Stimulated activated CD8-positive, alpha-beta memory T cell treated with anti-CD3 and anti-CD28 coated beads, Interleukin-4, amount 100 ng/mL, for 24 hours (primary cell): Measurements from ENCODE around the gene DGKH.
"Not testable (repeated sequence)": the region's sequence is repeated elsewhere in the genome, so short reads cannot be mapped to it uniquely, and the experiment has no call there.

Source experiments
- DNase-seq: peaks from one replicate; pipeline ENCODE4 v3.0.0-alpha.2; 2020; ENCODE audit warnings: low read depth

DGKH gene

DNA sequence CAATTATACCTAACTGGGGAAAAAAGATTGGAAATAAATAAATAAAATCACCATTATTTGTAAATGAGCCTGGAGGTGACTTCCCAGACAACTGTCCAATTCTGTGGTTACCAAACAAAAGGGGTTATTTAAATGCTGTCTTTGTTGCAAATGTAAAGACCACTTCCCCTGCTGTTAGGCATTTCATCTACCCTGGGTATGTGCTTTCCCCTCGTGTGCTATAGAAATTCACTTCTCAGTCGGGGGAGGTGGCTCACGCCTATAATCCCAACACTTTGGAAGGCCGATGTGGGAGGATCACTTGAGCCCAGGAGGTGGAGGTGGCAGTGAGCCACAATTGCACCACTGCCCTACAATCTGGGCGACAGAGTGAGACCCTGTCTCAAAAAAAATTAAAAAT, 121.6 kb downstream of the DGKH start:
- DNase-seq: no peak

DNA sequence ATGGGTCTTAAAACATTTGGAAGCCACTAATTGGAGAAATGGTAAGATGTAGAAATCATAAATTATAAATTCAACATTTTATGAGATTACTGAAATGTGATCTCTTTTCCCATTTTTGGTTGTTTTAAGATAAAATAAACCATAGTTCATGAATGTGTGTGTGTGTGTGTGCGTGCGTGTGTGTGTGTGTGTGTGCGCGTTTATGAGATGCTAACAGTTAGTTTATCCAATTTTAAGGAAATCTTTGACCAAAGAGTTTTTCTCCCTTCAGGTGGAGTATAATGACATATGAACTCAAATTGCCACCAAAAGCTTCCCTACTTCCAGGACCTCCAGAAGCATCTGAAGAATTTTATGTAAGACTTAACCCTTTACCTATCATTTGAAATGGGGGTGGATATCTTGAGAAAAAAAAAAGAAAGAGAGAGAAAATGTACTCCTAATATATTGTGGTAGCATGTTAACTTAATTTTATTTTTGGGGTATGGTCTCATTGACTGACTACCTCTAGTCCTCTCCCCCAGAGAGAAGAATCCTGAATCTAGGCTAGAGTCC, 125.4 kb downstream of the DGKH start:
- DNase-seq: no peak

DNA sequence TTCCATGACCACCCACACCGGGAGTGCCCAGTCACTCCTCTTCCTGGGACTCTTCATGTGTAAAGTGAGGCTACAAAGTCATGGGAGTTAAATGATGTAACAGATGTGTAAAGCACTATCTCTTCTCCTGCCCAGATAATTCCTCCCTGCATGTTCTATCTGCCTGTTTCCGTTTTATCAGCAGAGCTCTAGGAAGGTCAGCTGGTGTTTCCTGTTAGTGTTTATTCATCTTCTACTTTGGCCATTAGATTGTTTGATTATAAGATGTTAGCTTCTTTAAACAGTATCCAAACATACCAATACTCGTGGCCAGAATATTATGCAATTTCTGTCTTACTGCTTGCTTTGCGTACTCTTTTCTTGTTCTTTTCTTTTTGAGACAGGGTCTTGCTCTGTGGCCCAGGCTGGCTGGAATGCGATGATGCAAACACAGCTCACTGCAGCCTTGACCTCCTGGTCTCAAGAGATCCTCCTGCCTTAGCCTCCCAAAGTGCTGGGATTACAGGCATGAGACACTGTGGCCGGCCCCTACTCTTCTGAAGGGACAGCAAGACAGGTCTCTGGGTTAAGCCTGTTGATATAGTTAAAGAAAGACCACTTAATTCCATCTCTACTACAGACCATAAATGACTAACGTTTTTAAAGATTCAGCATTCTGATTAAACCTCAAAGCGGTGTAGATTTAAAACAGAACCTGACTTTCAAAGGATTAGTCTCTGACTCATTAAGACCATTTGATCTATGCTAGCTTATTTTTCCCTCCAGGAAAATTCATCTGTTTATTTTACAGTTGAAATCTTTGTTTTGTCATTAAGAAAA, 126.1 kb downstream of the DGKH start:
- DNase-seq: no peak

DNA sequence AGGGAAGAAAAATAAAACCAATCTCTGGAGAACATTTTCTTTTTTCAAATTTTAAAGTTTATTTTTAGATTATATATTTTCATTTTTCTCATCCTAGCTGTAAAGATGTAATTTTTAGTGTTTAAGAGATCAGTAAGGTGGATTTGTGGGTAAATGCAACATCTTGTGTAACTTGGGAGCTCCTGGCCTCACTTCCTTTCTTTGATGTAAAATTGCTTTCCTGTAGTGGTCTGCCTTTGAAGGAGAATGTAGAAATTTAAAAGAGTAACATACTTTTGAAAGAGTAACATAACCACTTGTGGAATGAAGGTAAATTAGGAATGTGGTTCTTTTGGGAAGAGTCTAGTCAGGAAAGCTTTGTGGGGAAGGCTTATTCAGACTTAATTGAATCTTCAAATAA, 127.8 kb downstream of the DGKH start:
- no peak for DNase-seq

DNA sequence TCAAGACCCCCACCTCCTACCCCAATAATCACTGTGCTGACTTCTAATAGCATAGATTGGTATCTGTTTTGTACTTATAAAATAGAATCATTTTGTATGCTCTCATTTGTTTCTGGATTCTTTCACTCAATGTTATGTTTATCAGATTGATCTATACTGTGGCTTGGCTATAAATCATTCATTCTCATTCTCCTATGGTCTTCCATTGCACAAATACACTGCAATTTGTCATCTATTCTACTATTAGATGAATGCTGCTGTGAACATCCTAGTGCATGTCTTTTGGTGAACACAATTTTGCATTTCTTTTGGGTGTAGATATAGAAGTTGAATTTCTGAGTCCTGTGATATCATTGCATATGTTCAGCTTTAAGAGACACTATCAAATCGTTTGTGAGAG, 128.7 kb downstream of the DGKH start:
- DNase-seq: no peak

DNA sequence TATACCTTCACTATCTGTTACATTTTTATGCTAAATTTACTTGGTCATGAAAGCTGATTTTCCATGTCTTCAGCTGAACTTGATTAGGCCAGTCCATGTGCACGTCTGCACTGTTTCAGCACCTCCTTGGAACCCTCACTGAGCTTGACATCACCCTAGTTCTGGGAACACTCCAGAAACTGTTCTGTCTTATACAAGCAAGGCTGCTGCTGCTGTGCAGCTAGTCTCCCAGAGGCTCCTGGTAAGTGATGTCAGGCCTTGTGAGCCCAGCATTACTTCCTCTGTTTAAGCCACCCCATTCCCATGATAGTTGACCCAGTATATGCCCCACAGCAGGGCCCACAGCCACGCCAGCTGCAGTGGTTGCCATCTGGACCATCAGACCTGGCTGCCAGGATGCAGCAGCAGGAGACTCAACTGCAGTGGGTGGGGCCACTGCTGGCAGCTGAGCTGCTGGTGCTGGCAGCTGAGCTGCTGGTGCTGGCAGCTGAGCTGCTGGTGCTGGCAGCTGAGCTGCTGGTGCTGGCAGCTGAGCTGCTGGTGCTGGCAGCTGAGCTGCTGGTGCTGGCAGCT, 133.0 kb downstream of the DGKH start:
- DNase-seq: no peak

DNA sequence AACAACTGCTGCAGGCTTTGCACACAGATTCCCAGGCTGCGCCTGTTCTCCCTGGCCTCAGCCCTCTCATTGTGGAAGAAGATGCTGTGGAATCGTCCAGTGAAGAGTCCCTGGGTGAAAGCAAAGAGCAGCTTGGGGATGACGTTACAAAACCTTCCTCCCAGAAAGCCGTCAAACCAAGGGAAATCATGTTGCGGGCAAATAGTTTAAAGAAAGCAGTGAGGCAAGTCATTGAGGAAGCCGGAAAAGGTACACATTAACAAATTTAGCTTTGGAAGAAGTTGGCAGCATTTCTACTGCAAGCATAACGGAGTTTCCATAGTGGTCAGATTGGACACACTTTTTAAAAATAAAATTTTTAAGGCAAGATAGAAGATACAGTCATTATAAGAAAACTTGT, 140.6 kb downstream of the DGKH start:
- DNase-seq: no peak

DNA sequence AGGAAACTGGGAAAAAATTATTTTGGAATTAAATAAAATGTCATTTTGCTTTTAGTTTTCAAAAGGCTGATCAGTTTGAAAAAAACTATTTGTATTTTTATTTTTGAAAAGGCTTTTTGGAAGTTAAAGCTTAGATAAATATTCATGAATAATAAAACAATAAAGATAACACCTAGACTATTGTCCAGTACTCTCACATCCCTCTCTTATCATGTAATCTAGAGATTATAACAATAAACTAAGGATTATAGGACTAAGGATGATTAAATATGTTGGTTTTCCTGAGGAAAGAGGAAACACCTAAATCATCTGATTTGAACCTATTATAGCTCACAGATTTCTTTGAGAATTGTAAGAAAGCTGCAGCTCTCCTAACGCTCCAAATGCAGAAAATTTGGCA, 142.1 kb downstream of the DGKH start:
- DNase-seq: no peak

DNA sequence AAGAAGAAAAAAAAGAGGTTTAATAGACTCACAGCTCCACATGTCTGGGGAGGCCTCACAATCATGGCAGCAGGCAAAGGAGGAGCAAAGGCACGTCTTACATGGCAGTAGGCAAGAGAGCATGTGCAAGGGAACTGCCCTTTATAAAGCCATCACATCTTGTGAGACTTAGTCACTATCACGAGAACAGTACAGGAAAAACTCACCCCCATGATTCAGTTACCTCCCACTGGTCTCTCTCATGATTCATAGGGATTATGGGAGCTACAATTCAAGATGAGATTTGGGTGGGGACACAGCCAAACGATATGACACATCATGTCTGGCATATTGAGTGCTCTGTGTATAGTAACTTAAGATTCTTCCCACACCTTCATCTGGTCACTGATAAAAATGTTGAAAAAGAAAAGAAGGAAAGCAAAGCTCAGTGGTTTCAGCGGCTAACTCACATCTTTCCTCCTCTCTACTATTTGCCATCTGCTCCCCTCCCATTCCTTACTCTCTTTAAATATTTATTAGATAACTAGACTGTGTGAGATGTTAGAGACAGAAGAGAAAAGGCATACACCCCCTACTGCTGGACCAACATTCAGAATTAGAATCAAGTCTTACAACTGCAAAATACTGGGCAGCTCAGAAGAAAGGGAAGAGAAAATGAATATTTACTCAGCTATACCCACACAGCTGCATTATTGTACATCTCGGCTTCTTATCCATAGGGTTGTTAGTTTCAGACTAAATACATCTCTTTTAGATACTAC, 163.4 kb downstream of the DGKH start:
- no peak for DNase-seq

DNA sequence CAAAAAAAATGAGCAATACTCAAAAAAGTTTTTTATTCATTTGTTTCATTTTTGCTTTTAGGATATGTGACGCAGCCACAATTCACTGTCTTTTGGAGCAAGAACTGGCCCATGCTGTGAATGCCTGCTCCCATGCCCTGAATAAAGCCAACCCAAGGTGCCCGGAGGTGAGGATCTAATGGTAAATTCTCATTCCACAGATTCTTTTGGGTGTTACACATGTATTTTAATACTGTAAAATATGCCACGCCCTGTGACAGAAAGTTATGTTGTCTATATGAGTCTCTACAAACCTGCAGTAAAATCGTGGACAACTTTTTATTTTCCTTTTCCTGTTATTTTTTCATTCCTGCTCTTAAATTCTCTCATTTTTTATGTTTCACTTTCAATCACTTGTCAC, 166.0 kb downstream of the DGKH start:
- DNase-seq: no peak

DNA sequence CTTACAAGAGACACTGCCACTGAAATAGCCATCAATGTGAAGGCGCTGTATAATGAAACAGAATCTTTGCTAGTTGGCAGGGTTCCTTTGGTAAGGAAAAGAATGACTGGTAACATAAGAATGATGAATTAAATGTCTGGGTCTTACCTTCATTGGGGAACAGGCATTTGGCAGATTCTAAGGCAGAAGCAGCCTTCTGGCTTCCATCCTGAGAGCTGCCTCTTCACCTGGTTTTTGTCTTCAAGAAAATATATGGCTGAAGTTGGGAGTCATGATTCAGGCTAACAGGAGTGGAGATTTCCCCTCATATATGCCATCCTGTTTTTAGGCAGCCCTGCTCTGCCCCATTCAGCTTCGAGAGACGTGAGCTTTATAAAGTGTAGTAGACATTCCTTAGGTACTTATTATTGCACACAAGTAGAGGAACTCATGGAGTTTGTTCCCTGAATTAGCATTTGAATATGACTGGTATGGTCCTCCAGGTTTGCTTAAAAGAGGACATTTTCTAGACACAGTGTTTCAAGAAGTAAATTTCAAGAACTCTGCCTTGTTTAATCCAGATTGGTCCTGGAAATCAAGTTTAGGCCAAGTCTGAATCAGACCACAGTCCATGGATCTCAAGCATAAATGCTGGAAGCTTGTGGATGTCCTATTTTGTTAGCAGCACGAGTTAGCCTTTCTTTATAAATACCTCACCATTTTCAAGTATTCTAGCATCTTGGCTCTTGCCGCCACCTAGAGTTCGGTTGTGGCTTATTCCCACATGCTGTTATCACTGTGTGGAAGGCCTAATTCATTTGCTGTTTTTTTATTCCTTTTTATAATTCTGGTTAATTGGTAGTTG, 167.4 kb downstream of the DGKH start:
- no peak for DNase-seq

DNA sequence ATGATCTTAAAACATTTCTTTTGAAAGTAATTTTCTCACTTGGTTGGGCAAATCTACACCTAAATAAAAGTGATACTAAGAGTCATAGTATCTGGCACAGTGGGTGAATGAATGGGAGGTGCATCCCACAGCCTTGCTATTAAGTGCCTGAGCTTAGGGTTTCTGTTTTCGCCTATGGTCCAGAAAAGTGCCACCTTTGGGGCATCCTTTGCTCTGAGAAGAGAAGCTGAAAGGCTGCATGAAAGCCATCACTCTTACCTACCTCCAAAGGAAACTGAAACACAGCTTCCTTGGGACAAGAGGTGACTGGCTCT, 167.9 kb downstream of the DGKH start:
- DNase-seq: no peak

DNA sequence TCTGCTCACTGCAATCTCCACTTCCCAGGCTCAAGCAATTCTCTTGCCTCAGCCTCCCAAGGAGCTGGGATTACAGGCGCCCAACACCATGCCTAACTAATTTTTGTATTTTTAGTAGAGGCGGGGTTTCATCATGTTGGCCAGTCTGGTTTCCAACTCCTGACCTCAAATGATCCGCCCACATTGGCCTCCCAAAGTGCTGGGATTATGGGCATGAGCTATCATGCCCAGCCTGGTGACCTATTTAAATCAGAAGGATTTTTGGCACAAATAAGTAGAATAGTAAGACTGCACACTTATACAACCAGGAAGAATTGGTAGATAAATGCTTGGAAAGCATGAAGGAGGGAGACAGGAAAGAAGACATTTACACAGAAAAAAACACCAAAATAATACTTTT, 170.1 kb downstream of the DGKH start:
- no peak for DNase-seq

DNA sequence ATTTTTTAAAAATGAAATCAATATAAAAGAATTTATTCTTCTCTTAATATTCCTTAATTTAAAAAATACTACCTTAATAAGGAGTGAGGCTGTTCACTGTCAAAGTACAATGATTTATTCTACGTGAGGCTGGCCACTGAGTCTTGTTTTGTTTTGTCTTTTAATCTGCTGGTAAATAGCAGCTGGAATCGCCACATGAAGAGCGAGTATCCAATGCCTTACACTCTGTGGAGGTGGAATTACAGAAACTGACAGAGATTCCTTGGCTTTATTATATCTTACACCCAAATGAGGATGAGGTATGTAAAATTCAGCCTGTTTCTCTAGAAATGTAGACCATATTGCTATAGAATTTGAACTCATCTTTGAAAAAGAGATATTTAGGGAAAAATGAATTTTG, 170.6 kb downstream of the DGKH start:
- DNase-seq: no peak

DNA sequence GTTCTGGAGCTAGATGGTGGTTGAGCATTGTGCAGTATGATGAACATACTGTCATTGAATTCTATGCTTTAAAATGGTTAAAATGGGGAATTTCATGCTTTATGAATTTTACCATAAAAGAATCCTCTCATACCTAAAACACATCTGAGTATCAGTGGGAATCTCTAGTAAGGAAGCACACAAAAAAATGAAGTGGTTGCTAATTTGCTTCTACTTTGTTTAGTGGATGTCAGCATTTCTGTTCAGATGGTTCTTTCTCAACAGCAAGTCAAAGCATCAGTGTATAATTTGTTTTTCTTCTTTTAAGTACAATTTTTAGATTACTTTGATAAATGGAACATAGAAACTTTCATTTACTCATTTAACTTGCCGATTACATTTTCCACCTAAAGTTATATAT, 171.4 kb downstream of the DGKH start:
- no peak for DNase-seq

DNA sequence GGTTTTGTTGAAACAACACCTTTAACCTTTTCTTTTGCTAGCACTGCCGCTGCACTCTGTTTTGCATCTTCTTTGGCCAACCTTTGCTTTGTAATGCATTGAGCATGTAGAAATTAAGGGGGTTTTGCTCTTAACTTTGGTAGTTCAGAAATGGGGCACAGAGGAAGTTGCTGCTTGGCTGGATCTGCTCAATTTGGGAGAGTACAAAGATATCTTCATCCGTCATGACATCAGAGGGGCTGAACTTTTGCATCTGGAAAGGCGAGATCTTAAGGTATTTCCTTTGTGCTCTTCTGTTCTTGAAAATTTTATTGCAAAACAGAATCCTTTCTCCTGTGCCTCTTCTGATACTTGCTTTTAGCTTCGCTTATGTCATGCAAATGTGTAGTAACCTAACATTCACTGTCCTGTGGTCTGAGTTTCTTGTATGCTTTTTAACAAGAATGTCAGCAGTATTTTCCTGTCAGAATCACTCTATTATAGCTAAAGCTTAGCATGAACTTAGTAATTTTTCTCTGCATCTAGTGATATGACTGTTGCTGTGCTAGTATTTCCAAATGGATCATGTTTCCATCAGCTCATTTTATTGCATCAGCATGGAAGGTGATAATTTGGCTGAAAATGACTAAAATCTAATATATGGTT, 172.8 kb downstream of the DGKH start:
- no peak for DNase-seq

DNA sequence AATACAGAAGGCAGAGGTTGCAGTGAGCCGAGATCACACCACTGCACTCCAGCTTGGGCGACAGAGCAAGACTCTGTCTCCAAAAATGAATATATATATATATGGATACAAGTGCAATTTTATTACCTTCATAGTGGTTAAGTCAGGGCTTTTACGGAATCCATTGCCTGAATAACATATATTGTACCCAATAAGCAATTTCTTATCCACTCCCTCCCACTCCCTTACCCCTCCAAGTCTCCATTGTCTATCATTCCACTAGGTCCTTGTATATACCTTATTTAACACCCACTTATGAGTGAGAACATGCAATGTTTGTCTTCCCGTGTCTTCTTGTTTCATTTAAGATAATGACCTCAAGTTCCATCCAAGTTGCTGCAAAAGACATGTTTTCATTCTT, 175.2 kb downstream of the DGKH start:
- DNase-seq: no peak

DNA sequence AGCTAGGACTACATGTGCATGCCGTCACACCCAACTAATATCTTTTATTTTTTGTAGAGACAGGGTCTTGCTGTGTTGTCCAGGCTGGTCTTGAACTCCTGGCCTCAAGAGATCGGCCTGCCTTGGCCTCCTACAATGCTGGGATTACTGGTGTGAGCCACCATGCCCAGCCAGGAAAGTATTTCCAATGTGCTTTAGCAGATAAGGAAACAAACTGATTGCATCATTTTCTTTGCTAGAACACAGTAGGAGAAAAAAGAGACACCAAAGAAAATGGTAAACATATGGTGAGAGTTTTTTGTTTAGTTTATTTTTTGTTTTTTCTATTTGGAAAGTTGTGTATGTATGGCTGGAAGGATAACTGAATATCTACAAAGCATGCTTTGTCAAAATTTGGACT, 176.6 kb downstream of the DGKH start:
- no peak for DNase-seq

DNA sequence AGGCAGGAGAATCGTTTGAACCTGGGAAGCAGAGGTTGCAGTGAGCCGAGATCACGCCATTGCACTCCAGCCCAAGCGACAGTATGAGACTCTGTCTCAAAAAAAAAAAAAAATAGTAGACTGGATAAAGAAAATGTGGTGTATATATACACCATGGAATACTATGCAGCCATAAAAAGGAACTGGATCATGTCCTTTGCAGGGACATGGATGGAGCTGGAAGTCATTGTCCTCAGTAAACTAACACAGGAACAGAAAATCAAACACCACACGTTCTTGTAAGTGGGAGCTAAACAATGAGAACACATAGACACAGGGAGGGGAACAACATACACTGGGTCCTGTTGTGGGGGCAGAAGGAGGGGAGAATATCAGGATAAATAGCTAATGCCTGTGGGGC, 178.3 kb downstream of the DGKH start:
- DNase-seq: not testable (repeated sequence)

DNA sequence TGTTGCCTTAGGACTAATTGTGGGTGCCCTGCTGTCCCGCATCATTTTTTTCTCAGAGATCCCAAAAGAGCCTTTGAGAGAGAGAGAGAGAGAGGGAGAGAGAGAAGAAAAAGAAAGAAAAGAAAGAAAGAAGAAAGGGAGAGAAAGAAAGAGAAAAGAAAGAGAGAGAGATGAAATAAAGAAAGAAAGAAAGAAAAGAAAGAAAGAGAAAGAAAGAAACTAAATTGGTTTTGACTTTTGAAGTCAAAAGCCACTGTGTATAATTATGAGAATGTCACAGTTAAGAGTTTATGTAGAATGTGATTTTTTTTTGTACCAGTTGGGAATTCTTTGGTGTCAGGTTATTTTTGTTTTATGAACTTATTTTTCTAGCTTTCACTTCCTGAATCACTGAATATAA, 180.1 kb downstream of the DGKH start:
- DNase-seq: no peak

DNA sequence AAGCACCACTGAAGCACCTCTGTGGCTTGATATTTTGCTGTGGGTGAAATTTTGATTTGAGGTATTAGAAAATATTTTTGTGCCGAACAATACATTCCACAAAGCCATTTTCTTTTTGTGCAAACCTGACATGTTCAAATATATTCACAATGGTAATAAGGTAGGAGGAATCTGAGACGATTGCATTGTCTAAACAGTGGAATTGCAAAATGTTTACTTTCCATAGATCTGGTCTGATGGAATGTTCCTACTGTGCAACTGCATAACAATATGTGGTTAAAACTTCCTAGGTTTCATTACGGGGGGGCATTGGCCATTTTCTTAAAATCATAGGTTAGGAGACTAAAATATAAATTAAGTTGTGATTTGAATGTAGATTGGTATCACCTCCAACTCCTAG, 180.8 kb downstream of the DGKH start:
- DNase-seq: no peak

DNA sequence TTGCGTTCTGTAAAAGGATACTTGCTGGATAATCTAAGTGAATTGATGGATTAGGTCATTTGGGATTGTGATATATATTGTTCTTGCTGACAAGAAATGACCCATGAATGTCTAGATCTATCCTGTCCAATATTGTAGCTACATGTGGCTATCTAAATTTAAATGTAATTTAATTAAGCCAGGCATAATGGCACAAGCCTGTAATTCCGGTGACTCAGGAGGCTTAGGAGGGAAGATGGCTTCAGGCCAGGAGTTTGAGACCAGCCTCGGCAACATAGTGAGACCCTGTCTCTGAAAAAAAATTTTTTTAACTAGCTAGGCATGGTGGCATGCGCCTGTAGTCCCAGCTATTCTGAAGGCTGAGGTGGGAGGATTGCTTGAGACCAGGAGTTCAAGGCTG, 184.2 kb downstream of the DGKH start:
- DNase-seq: no peak
